HAP-1 (cell line): ENCODE data around the gene TOLLIP.
"Not testable (repeated sequence)": the region's sequence is repeated elsewhere in the genome, so short reads cannot be mapped to it uniquely, and the experiment has no call there.

ENCODE experiments used
- DNase-seq, 2 experiments: peaks; one replicate each; pipeline ENCODE4 v3.0.0-alpha.2; 2016 to 2020; ENCODE audit warnings: low spot score in 2 of 2
- H3K27me3 ChIP-seq: fragments of 250-450 bp; sonication (Bioruptor Pico); 2 replicates; pipeline ENCODE4 v1.5.1; 2020; ENCODE audit warnings: low read depth, mild to moderate bottlenecking, moderate library complexity
- H3K36me3 ChIP-seq: fragments of 250-450 bp; sonication (Bioruptor Pico); replicated peaks from 2 replicates; pipeline ENCODE4 v1.5.1; 2020; ENCODE audit warnings: mild to moderate bottlenecking
- H3K4me1 ChIP-seq: fragments of 250-450 bp; sonication (Bioruptor Pico); 2 replicates; pipeline ENCODE4 v1.5.1; 2020; ENCODE audit warnings: mild to moderate bottlenecking
- H3K4me3 ChIP-seq: fragments of 250-450 bp; sonication (Bioruptor Pico); 2 replicates; pipeline ENCODE4 v1.5.1; 2020; ENCODE audit warnings: mild to moderate bottlenecking, moderate library complexity
- H3K9me3 ChIP-seq: fragments of 250-450 bp; sonication (Bioruptor Pico); 2 replicates; pipeline ENCODE4 v1.5.1; 2020; ENCODE audit warnings: mild to moderate bottlenecking, moderate library complexity
- in situ Hi-C: fragments of 300-500 bp; cut with MboI; formaldehyde crosslinking; loops from 3 replicates; pipeline ENCODE4 v1.14.3; 2020; ENCODE audit warnings: low sequenced_read_pairs, inconsistent platforms, mixed read lengths

The TOLLIP gene

DNA sequence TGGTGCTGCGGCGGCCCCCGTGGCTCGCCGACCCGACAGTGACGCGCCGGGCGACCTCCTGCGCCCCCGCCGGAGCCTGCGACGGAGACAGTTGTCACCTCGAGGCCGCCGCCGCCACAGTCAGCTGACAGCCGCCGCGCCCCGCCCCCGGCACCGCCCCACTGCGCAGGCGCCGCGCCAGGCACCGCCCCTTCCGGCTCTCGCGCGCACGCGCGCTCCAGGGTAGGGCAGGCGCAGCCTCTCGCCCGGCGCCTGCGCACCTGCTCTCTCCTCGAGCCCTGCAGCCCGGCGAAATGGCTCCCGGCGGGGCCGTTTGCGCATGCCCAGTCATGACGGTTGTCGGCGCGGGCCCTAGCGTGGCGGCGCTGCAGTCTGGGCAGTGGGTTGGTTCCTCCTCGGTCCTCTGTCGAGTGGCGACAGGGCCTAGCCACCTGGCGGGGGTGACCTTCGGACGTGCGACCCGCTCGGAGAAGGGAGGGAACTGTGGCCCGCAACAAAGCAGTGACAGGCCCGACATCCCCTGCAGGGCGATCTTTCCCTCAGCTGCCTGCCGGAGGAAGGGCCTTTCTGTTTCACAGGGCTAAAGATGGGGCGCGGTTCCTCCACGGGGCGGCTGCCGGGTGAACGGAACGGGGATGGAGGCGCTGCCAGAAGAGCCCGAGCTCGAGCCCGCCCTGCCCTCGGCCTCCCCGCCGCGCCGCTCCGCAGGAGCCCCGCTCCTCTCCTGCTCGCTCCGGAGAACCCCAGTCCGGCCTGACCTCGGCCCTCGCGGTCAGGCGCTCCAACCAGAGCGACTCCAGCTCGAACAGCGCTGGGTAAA, at the start of gene TOLLIP:
Gene TOLLIP, minus strand, starts transcription at position 135 of the 820 bp plus-strand sequence. Its CDS starts 134 bp downstream, at position 1.
- H3K36me3 ChIP-seq: no peaks in the 10 kb centered on the region
- peaks cover 9% of the 10 kb centered on the region for H3K4me1 ChIP-seq
- H3K27me3 ChIP-seq: no peaks in the 10 kb centered on the region
- DNase-seq: peak; percentile 85 to 95
- in situ Hi-C loops: no loop called here
- peaks cover 12% of the 10 kb centered on the region for H3K9me3 ChIP-seq
- H3K4me3 ChIP-seq: peak within 1 kb of the TSS; percentile 48

DNA sequence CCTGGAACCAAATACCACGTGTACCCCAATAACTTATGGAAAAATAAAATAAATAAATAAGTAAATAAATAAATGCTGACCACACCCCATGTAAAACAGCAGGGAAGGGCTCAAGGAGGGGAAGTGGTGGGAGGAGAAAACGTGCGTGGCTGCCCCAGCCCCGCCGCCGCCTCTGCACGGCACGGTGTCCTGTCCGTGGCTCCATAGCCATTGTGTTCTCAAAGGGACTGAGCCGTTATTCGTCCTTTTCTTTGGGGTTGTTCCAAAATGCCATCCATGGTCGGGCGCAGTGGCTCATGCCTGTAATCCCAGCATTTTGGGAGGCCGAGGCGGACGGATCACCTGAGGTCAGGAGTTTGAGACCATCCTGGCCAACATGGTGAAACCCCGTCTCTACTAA, 49.5 kb upstream of the TOLLIP start:
- H3K4me1 ChIP-seq, H3K36me3 ChIP-seq, H3K9me3 ChIP-seq, H3K27me3 ChIP-seq, in situ Hi-C loops, H3K4me3 ChIP-seq, DNase-seq: not testable (repeated sequence)

DNA sequence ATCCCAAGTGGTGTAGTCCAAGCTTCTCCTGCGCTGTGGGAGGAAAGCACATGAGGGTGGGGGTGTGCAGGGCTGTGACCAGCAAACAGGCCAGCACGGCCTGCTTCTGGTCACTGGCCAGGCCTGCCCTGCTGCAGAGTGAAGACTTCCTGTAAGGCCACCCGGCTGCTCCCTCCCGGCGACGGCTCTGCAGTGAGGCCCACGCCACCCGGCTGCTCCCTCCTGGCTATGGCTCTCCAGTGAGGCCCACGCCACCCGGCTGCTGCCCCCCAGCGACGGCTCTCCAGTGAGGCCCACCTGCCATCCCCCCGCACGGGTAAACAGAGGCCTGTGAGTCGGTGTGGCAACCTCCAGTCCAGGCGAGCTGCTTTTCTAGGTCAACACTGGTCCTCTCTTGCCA, 48.9 kb upstream of the TOLLIP start:
- no peaks in the 10 kb centered on the region for H3K36me3 ChIP-seq
- no peaks in the 10 kb centered on the region for H3K4me1 ChIP-seq
- H3K27me3 ChIP-seq: no peaks in the 10 kb centered on the region
- no peak for DNase-seq
- no peak overlapping the region for H3K4me3 ChIP-seq
- no peaks in the 10 kb centered on the region; the same call in 1 of the 2 replicates for H3K9me3 ChIP-seq
- in situ Hi-C loops: no loop called here

DNA sequence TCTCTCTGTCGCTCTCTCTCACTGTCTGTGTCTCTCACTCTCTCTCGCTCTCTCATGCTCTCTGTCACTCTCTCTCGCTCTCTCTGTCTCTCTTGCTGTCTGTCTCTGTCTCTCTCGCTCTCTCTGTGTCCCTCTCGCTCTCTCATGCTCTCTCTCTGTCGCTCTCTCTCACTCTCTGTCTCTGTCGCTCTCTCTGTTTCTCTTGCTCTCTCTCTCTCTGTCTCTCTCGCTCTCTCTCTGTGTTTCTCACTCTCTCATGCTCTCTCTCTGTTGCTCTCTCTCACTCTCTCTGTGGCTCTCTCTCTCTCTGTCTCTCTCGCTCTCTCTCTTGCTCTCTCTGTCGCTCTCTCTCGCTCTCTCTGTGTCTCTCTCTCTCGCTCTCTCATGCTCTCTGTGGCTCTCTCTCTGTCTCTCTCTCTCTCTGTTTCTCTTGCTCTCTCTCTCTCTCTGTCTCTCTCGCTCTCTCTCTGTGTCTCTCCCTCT, 47.1 kb upstream of the TOLLIP start:
- Histone ChIP-seq H3K27me3 (no peaks in the 10 kb centered on the region), H3K4me1 (no peaks in the 10 kb centered on the region), H3K9me3 (no peaks in the 10 kb centered on the region), H3K4me3 (no peak overlapping the region), H3K36me3 (no peaks in the 10 kb centered on the region)
- no peak for DNase-seq
- in situ Hi-C loops: no loop called here

DNA sequence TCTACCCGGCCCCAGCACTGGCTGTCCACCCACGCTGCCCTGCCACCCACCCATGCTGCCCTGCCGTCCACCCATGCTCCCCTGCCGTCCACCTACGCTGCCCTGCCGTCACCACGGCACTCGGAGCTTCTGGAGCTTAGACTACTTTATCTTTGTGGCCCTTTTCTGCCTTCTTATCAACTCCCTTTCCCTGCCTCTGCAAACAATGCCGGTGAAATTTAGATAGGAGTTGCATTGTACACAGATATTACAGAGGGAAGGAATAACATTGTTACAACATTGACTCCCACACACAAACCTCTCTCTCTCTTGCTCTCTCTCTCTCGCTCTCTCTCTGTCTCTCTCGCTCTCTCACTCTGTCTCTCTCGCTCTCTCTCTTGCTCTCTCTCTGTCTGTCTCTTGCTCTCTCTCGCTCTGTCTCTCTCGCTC, 46.6 kb upstream of the TOLLIP start:
- H3K9me3 ChIP-seq: no peaks in the 10 kb centered on the region
- DNase-seq: no peak
- H3K4me3 ChIP-seq: no peak overlapping the region
- no peaks in the 10 kb centered on the region for H3K36me3 ChIP-seq
- H3K27me3 ChIP-seq: no peaks in the 10 kb centered on the region
- H3K4me1 ChIP-seq: no peaks in the 10 kb centered on the region
- in situ Hi-C loops: no loop called here

DNA sequence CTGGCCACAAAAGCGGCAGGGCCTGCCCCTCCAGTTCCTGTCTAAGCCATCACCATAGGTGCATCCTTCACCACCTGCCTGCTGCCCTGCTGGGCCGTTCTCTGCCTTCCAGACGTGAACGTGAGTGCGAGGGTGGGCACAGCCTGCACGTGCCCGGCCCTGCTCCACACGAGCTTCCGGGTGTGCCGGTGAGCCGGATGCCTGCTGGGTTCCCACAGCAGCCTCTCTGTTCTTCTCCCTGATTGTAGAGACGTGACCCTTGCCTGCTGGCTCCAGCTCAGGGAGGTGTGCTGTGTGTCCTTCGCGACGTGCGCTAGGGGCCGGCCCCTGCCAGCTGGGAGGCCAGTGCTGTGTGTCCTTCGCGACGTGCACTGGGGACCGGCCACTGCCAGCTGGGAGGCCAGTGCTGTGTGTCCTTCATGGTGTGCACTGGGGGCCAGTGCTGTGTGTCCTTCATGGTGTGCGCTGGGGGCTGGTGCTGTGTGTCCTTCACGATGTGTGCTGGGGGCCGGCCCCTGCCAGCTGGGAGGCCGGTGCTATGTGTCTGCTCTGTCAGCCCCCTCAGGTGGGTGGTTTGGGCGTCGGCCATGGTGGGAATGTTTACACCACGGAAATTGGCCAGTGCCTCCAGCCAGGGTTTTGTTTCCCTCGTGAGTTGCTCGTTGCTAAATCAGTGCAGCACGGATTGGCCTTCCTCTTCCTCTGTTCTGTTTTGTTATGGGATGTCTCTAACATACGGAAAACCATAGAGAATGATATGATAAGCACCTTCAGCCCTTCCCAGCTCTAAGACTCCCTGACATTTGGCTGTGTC, 44.9 kb upstream of the TOLLIP start:
- no peak for DNase-seq
- in situ Hi-C loops: no loop called here

DNA sequence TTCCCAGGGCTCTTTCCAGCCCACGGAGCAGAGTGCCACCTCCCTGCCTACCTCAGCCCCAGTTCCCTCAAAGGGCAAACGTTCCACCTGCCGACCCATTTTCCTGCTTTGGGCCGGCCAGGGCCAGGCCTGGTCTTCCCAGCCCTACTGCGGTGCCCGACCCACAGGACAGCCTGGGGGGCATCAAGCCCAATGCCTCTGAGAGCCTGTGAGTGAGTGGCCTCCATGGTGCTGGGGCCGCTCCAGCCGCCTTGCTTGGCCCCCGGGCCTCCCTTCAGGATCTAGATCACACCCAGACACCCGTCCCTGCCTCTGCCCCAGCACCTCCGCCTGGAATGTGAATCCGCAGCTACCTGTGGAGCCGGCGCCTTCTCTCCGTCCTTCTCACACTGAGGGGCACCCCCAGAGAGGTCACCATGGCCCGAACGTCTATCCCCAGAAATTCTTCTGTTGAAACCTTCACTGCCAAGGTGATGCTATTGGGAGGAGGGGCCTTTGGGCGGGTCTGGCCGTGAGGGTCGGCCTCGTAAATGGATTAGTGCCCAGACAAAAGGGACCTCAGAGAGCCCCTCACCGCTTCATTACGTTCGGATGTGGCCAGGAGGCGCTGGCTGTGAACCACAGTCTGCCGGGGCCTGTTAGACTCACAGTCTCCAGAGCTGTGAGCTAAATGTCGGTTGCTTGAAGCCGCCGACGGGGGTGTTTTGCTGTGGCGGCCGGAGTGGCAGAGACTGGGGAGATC, 44.1 kb upstream of the TOLLIP start:
- H3K27me3 ChIP-seq: no peaks in the 10 kb centered on the region

More for the DNA sequence above, 44.9 kb upstream of the TOLLIP start:
- H3K27me3 ChIP-seq: no peaks in the 10 kb centered on the region
- H3K9me3 ChIP-seq: no peaks in the 10 kb centered on the region
- H3K4me1 ChIP-seq: no peaks in the 10 kb centered on the region
- no peak overlapping the region for H3K4me3 ChIP-seq
- no peaks in the 10 kb centered on the region for H3K36me3 ChIP-seq

DNA sequence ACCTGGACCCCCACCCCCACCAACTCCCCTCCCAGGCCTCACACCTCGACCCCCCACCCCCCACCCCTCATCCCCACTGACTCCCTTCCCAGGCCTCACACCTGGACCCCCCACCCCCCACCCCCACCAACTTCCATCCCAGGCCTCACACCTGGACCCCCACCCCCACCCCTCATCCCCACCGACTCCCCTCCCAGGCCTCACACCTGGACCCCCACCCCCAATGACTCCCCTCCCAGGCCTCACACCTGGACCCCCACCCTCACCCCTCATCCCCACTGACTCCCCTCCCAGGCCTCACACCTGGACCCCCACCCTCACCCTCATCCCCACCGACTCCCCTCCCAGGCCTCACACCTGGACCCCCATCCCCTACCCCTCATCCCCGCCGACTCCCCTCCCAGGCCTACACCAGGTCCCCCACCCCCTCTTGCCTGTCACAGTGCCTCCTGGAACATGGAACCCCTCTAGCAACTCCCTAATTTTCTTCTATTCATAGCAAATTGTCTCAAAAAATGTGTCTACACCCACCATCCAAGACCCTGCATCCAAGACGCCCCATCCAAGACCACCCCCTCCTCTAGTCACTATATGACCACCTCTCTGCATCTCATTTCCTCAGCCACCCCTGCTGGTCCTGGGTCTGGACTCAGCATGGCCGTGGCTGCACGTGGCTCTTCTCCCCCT, 43.4 kb upstream of the TOLLIP start:
- in situ Hi-C loops: no loop called here
- Histone ChIP-seq H3K27me3 (no peaks in the 10 kb centered on the region), H3K4me3 (no peak overlapping the region), H3K36me3 (no peaks in the 10 kb centered on the region), H3K4me1 (no peaks in the 10 kb centered on the region), H3K9me3 (no peaks in the 10 kb centered on the region)
- DNase-seq: peak in 1 of 2 experiments; percentile 56

More for the DNA sequence above, 44.1 kb upstream of the TOLLIP start:
- Histone ChIP-seq H3K4me1 (no peaks in the 10 kb centered on the region), H3K9me3 (no peaks in the 10 kb centered on the region), H3K36me3 (no peaks in the 10 kb centered on the region), H3K4me3 (no peak overlapping the region)
- in situ Hi-C loops: no loop called here
- no peak for DNase-seq

DNA sequence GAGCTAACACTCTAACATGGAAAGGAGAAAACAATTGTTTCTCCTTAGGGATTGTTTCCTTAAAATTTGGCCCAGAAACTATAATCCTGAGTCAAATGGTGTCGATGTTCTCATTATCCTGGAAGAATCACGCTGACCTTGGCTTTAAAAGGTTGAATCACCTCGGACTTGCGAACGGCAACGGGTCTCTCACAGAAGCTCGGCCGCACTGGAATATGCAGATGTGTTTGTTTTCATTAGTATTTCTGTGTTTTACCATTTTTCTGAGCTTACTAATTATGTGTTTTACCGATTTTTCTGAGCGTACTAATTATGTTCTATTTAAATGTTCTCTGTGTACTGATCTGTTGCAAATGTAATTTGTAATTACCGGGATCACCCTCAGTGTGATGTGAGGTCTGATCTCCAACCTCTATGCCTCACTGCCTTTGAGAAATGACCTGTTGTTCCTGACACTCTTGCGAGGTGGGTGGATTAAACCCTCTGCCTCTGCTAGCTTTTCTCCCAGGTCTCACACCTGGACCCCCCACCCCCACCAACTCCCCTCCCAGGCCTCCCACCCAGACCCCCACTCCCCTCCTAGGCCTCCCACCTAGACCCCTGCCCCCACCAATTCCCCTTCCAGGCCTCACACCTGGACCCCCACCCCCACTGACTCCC, 42.0 kb upstream of the TOLLIP start:
- no peak overlapping the region for H3K4me3 ChIP-seq
- H3K36me3 ChIP-seq: no peaks in the 10 kb centered on the region
- no peaks in the 10 kb centered on the region for H3K27me3 ChIP-seq
- no peaks in the 10 kb centered on the region for H3K4me1 ChIP-seq
- in situ Hi-C loops: no loop called here
- no peaks in the 10 kb centered on the region for H3K9me3 ChIP-seq
- peak in 1 of 2 experiments; percentile 71 for DNase-seq

DNA sequence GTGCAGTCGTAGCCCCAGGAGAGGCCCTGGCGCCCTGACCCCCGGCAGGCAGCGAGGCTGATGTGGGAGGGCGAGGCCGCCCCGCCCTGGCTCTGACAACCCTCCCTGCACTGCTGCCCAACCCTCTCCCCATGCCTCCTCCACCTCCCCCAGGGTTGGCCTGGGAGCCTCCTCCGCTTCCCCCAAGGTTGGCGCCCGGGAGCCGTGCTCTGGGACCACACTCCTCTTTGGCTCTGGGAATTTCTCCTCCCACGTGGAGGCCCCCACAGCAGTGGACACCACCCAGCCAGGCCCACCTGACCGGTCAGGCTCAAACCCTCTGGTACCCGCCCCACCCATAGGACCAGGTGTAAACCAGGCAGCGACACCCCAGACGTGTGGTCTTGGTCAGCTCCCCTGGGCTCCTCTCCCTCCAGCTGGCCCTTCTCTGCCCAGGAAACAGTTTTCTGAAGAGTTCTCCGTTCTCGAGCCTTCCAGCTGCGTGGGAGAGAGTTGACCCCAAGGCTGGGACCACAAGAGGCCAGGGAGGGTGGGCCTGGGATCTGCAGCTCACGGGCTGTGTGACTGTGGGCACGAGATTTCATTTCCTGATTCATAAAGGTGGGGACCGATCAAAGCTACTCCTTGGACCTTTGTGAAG, 40.8 kb upstream of the TOLLIP start:
- Histone ChIP-seq H3K4me3 (no peak overlapping the region), H3K27me3 (no peaks in the 10 kb centered on the region), H3K36me3 (no peaks in the 10 kb centered on the region), H3K4me1 (no peaks in the 10 kb centered on the region), H3K9me3 (no peaks in the 10 kb centered on the region)
- in situ Hi-C loops: no loop called here
- DNase-seq: no peak

DNA sequence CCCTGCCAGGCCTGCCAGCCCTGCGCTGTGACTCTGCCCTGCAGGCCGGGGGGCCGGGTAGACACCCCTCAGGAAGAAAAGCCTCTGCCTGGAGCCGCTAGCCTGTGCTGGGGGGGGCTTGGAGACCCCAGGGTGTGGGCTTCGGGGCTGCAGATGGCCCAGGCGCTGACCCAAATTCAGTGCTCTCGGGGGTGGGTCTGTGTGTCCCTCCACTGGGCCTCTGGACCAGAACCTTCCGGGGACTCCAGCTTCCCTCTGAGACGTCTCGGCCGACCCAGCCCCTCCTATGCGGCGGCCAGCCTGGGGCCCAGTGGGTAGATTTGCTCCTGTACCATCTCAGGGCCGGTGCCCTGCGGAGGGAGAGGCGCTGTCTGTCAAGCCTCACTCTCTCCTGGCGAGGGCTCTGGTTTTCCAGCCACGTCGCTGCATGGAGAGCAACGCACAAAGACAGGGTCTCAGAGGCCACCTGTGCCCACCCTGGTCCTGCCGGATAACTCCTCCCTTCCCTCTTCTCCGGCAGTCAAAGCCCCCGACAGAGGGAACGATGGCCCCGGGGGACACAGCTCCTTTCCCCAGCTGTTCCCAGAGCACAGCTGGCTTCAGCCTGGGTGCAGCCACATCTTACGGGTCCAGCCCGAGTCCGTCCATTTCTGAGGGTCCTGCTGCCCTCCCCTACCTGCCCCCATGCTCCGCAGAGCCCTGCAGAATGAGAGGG, 40.1 kb upstream of the TOLLIP start:
- in situ Hi-C loops: no loop called here

DNA sequence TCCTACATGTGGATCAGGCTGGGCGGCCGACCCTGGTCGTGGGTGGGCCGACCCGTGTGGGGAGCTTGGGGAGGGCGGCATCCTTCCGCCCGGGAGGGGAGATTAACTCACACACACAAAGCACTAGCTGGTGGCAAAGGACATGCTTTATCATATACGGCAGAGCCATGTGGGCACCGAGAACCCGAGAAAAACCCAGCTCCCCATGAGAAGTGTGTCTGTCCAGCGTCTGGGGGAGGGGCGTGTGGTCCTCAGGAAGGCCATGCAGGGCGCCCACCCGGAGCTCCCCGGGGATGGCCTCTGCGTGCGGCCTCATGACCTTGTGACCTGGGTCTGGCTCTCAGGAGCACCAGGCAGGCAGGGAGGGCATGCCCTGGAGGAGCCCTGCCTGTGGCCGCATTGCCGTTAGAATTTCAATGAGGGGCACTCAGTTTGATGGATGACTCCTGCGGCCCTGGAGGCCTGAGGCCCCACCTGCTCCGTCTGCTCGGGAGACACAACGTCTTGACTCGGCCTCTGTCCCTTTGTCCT, 39.4 kb upstream of the TOLLIP start:
- no peak for DNase-seq
- no peak overlapping the region for H3K4me3 ChIP-seq
- no peaks in the 10 kb centered on the region for H3K9me3 ChIP-seq
- in situ Hi-C loops: no loop called here
- no peaks in the 10 kb centered on the region for H3K27me3 ChIP-seq
- H3K4me1 ChIP-seq: no peaks in the 10 kb centered on the region
- H3K36me3 ChIP-seq: no peaks in the 10 kb centered on the region

More for the DNA sequence above, 40.1 kb upstream of the TOLLIP start:
- H3K4me1 ChIP-seq: no peaks in the 10 kb centered on the region
- no peaks in the 10 kb centered on the region for H3K9me3 ChIP-seq
- H3K36me3 ChIP-seq: no peaks in the 10 kb centered on the region
- no peak overlapping the region for H3K4me3 ChIP-seq
- no peaks in the 10 kb centered on the region for H3K27me3 ChIP-seq
- DNase-seq: no peak
